HL-60 (cell line): ENCODE measurements around the gene ZNF862.

ENCODE experiments used
- DNase-seq, 2 experiments: peaks; one replicate each; pipeline ENCODE4 v3.0.0-alpha.2; 2010 to 2020; ENCODE audit warnings: low read depth in 1 of 2, low spot score in 1 of 2
- H3K27ac ChIP-seq: fragments of 250-450 bp; sonication (Bioruptor Pico); replicated peaks from 2 replicates; pipeline ENCODE4 v1.5.1; 2020; ENCODE audit warnings: mild to moderate bottlenecking, moderate library complexity
- H3K27me3 ChIP-seq: fragments of 250-450 bp; sonication (Bioruptor Pico); 2 replicates; pipeline ENCODE4 v1.5.1; 2021; ENCODE audit warnings: mild to moderate bottlenecking, moderate library complexity; ENCODE audit not compliant: insufficient read depth, poor library complexity, severe bottlenecking
- H3K4me3 ChIP-seq: replicated peaks from 2 replicates; pipeline ENCODE4 v1.5.1; 2011; ENCODE audit warnings: mild to moderate bottlenecking, control low read depth, low read length; ENCODE audit not compliant: insufficient read depth
- GABPA ChIP-seq: IDR thresholded peaks from 2 replicates; pipeline ENCODE4 v1.6.1; 2012; ENCODE audit warnings: low read depth
- POLR2AphosphoS5 ChIP-seq: IDR thresholded peaks from 2 replicates; pipeline ENCODE4 v1.6.1; 2012; ENCODE audit warnings: low read depth
- SPI1 ChIP-seq: IDR thresholded peaks from 2 replicates; pipeline ENCODE4 v1.6.1; 2012; ENCODE audit warnings: low read depth, mild to moderate bottlenecking, borderline replicate concordance
- TF ChIP-seq, protein P1 (sequence below): IDR thresholded peaks from one replicate; pipeline ENCODE4 v1.5.1; 2011; ENCODE audit warnings: low read length, control low read depth, inconsistent platforms; ENCODE audit not compliant: insufficient read depth
- TF ChIP-seq, protein P2 (sequence below): IDR thresholded peaks from 2 replicates; pipeline ENCODE4 v1.6.1; 2012; ENCODE audit warnings: low read depth; ENCODE audit not compliant: insufficient replicate concordance

ZNF862 gene

DNA sequence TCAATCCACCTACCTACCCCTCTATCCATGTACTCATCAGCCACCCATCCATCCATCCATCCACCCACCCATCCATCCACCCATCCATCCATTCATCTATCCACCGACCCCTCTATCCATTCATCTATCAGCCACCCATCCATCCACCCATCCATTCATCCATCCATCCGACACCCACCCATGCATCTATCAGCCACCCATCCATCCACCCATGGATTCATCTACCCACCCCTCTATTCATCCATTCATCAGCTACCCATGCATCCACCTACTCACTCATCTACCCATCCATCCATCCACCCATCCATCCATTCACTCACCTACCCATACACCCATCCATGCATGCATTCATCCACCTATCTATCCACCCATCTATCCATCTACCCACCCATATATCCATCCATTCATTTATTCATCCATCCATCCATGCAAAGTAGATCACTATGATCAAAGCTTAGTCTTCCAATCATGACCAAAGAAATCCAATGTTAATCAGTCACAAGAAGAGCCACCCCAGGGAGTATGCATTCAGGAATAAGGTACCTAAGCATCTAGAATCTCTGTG lies 37.1 kb upstream of the ZNF862 start:
- DNase-seq, result no peak
- TF ChIP-seq GABPA (no peak), POLR2AphosphoS5 (no peak), SPI1 (no peak)
- TF ChIP-seq, protein P1, sequence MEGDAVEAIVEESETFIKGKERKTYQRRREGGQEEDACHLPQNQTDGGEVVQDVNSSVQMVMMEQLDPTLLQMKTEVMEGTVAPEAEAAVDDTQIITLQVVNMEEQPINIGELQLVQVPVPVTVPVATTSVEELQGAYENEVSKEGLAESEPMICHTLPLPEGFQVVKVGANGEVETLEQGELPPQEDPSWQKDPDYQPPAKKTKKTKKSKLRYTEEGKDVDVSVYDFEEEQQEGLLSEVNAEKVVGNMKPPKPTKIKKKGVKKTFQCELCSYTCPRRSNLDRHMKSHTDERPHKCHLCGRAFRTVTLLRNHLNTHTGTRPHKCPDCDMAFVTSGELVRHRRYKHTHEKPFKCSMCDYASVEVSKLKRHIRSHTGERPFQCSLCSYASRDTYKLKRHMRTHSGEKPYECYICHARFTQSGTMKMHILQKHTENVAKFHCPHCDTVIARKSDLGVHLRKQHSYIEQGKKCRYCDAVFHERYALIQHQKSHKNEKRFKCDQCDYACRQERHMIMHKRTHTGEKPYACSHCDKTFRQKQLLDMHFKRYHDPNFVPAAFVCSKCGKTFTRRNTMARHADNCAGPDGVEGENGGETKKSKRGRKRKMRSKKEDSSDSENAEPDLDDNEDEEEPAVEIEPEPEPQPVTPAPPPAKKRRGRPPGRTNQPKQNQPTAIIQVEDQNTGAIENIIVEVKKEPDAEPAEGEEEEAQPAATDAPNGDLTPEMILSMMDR, result no peak
- TF ChIP-seq, protein P2, sequence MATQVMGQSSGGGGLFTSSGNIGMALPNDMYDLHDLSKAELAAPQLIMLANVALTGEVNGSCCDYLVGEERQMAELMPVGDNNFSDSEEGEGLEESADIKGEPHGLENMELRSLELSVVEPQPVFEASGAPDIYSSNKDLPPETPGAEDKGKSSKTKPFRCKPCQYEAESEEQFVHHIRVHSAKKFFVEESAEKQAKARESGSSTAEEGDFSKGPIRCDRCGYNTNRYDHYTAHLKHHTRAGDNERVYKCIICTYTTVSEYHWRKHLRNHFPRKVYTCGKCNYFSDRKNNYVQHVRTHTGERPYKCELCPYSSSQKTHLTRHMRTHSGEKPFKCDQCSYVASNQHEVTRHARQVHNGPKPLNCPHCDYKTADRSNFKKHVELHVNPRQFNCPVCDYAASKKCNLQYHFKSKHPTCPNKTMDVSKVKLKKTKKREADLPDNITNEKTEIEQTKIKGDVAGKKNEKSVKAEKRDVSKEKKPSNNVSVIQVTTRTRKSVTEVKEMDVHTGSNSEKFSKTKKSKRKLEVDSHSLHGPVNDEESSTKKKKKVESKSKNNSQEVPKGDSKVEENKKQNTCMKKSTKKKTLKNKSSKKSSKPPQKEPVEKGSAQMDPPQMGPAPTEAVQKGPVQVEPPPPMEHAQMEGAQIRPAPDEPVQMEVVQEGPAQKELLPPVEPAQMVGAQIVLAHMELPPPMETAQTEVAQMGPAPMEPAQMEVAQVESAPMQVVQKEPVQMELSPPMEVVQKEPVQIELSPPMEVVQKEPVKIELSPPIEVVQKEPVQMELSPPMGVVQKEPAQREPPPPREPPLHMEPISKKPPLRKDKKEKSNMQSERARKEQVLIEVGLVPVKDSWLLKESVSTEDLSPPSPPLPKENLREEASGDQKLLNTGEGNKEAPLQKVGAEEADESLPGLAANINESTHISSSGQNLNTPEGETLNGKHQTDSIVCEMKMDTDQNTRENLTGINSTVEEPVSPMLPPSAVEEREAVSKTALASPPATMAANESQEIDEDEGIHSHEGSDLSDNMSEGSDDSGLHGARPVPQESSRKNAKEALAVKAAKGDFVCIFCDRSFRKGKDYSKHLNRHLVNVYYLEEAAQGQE, result no peak
- Histone ChIP-seq H3K4me3 (no peak overlapping the region), H3K27me3 (no peaks in the 10 kb centered on the region), H3K27ac (no peak overlapping the region)

DNA sequence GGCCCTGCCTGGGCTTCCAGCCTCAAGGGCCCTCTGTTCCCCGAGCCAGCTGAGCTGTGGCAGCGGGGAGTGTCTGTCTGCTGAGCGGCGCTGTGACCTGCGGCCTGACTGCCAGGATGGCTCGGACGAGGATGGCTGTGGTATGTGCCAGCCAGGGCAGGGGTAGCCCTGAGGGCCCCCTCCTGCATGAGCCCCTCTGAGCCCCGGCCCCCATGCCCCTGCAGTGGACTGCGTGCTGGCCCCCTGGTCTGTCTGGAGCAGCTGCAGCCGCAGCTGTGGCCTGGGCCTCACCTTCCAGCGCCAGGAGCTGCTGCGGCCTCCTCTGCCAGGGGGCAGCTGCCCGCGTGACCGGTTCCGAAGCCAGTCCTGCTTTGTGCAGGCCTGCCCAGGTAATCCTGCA lies 36.4 kb upstream of the ZNF862 start:
- H3K27ac ChIP-seq, result no peak overlapping the region
- no peak overlapping the region for H3K4me3 ChIP-seq
- DNase-seq, result no peak
- H3K27me3 ChIP-seq, result no peaks in the 10 kb centered on the region
- TF ChIP-seq SPI1 (no peak), POLR2AphosphoS5 (no peak), GABPA (no peak)
- TF ChIP-seq, protein P2, result no peak
- TF ChIP-seq, protein P1, result no peak

DNA sequence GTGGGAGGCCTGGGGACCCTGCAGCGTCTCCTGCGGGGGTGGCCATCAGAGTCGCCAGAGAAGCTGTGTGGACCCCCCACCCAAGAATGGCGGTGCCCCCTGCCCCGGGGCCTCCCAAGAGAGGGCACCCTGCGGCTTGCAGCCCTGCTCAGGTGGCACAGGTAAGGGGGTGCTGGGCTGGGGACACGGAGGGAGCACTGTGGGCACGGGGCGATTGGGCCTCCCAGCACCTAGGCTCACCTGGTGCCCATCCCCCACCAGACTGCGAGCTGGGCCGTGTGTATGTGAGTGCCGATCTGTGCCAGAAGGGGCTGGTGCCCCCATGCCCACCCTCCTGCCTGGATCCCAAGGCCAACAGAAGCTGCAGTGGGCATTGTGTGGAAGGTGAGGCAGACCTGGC lies 35.2 kb upstream of the ZNF862 start:
- TF ChIP-seq GABPA, result no peak
- TF ChIP-seq SPI1, result no peak
- TF ChIP-seq, protein P1, result no peak
- TF ChIP-seq POLR2AphosphoS5, result no peak
- TF ChIP-seq, protein P2, result no peak
- no peak overlapping the region for H3K27ac ChIP-seq
- DNase-seq, result no peak
- H3K4me3 ChIP-seq, result no peak overlapping the region
- H3K27me3 ChIP-seq, result no peaks in the 10 kb centered on the region
